SU-DHL-6 (cell line): Measurements from ENCODE around the gene DDX27.

Experiments used
- H2AFZ ChIP-seq: fragments of 200-600 bp; sonication (generic); 2 replicates; pipeline ENCODE4 v1.6.1; 2014; ENCODE audit warnings: low read depth, mild to moderate bottlenecking, moderate library complexity, mixed read lengths, antibody characterized with exemption, low read length; ENCODE audit not compliant: severe bottlenecking
- H3F3A ChIP-seq: fragments of 200-600 bp; shearing (Covaris generic); 2 replicates; pipeline ENCODE4 v1.6.0; 2016; ENCODE audit warnings: antibody characterized with exemption, mild to moderate bottlenecking; ENCODE audit not compliant: insufficient read depth
- H3K27ac ChIP-seq: fragments of 200-600 bp; sonication (generic); 2 replicates; pipeline ENCODE4 v1.5.1; 2016; ENCODE audit warnings: low read depth, mild to moderate bottlenecking, low read length, moderate library complexity, mixed read lengths
- H3K27me3 ChIP-seq: fragments of 200-600 bp; sonication (generic), shearing (Covaris generic); 2 replicates; pipeline ENCODE4 v1.6.0; 2014; ENCODE audit warnings: mild to moderate bottlenecking, low read length
- H3K36me3 ChIP-seq: fragments of 200-600 bp; sonication (generic); 2 replicates; pipeline ENCODE4 v1.6.1; 2014; ENCODE audit warnings: mild to moderate bottlenecking, low read length, mixed read lengths
- H3K4me2 ChIP-seq: fragments of 300-600, 200-600 bp; shearing (Covaris generic), sonication (generic); 2 replicates; pipeline ENCODE4 v1.6.0; 2014; ENCODE audit warnings: low read length, low read depth, mild to moderate bottlenecking; ENCODE audit not compliant: poor library complexity, severe bottlenecking
- H3K4me3 ChIP-seq: fragments of 200-600 bp; sonication (generic); 2 replicates; pipeline ENCODE4 v1.5.1; 2014; ENCODE audit warnings: antibody characterized with exemption, low read length, mild to moderate bottlenecking, mixed read lengths; ENCODE audit not compliant: insufficient read depth, poor library complexity, severe bottlenecking
- H3K79me2 ChIP-seq: fragments of 200-600 bp; sonication (generic); 2 replicates; pipeline ENCODE4 v1.6.1; 2014; ENCODE audit warnings: mild to moderate bottlenecking, low read length, moderate library complexity; ENCODE audit not compliant: insufficient read depth
- H3K9ac ChIP-seq: fragments of 200-600 bp; sonication (generic); 2 replicates; pipeline ENCODE4 v1.7.0; 2014; ENCODE audit warnings: mild to moderate bottlenecking, low read length
- H3K9me2 ChIP-seq: fragments of 200-600 bp; sonication (generic); replicated peaks from 2 replicates; pipeline ENCODE4 v1.6.1; 2014; ENCODE audit warnings: low read length; ENCODE audit not compliant: insufficient read depth
- H3K9me3 ChIP-seq: fragments of 200-600 bp; sonication (generic); 2 replicates; pipeline ENCODE4 v1.6.1; 2014; ENCODE audit warnings: low read length, mixed read lengths; ENCODE audit not compliant: insufficient read depth
- H4K20me1 ChIP-seq: fragments of 200-600 bp; sonication (generic); 2 replicates; pipeline ENCODE4 v1.6.1; 2014; ENCODE audit warnings: low read depth, mild to moderate bottlenecking, antibody characterized with exemption, low read length, moderate library complexity, mixed read lengths
- CTCF ChIP-seq: fragments of 200-600 bp; sonication (generic); IDR thresholded peaks from one replicate; pipeline ENCODE4 v1.5.1; 2017; ENCODE audit warnings: antibody characterized with exemption, mild to moderate bottlenecking, low read length, moderate library complexity; ENCODE audit not compliant: insufficient read depth, poor library complexity, severe bottlenecking
- EZH2phosphoT487 ChIP-seq: fragments of 200-600 bp; sonication (generic), shearing (Covaris generic); conservative IDR thresholded peaks from 2 replicates; pipeline ENCODE4 v1.6.1; 2018; ENCODE audit warnings: mild to moderate bottlenecking, antibody characterized with exemption, low read length, moderate library complexity, mixed read lengths

The DDX27 gene

DNA sequence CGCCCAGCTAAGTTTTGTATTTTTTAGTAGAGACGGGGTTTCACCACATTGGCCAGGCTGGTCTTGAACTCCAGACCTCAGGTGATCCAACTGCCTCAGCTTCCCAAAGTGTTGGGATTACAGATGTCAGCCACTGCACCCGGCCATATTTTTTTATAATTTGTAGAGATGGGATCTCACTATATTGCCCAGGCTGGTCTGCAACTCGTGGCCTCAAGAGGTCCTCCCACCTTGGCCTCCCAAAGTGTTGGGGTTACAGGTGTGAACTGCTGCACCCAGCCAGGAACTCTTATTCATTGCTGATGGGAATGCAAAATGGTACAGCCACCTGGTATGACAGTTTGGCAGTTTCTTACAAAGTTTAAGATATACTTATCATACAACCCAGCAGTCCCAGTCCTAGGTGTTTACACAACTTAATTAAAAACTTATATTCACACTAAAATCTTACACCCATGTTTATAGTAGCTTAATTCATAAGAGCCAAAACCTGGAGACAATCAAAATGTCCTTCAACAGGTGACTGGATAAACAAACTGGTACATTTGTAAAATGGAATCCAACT is 19.4 kb upstream of the DDX27 start:
- Histone ChIP-seq H3K9me2 (no peaks in the 10 kb centered on the region), H3K9me3 (no peaks in the 10 kb centered on the region), H3K27ac (no peak overlapping the region), H3K27me3 (no peaks in the 10 kb centered on the region), H3K79me2 (no peaks in the 10 kb centered on the region), H4K20me1 (no peaks in the 10 kb centered on the region), H3K36me3 (no peaks in the 10 kb centered on the region), H3F3A (no peaks in the 10 kb centered on the region), H3K4me3 (no peak overlapping the region), H3K9ac (no peak overlapping the region), H2AFZ (no peak overlapping the region), H3K4me2 (no peak overlapping the region)
- TF ChIP-seq EZH2phosphoT487, result no peak
- no peak for TF ChIP-seq CTCF

GRCh38 chr20:49203011-49203410 is 16.2 kb upstream of the DDX27 start:
- Histone ChIP-seq H3K4me2 (no peak overlapping the region), H3K9ac (no peak overlapping the region), H3K27ac (no peak overlapping the region), H3K27me3 (no peaks in the 10 kb centered on the region), H3K9me2 (no peaks in the 10 kb centered on the region), H3K4me3 (no peak overlapping the region), H3K9me3 (no peaks in the 10 kb centered on the region), H2AFZ (no peak overlapping the region), H3F3A (no peaks in the 10 kb centered on the region), H3K79me2 (no peaks in the 10 kb centered on the region), H4K20me1 (no peaks in the 10 kb centered on the region), H3K36me3 (no peaks in the 10 kb centered on the region)
- no peak for TF ChIP-seq CTCF
- TF ChIP-seq EZH2phosphoT487, result no peak

GRCh38 chr20:49203746-49204145 is 15.5 kb upstream of the DDX27 start:
- H3K9ac ChIP-seq, result no peak overlapping the region
- H3K79me2 ChIP-seq, result no peaks in the 10 kb centered on the region
- H3K27me3 ChIP-seq, result no peaks in the 10 kb centered on the region
- H3K4me3 ChIP-seq, result no peak overlapping the region
- H3K9me3 ChIP-seq, result no peaks in the 10 kb centered on the region
- no peaks in the 10 kb centered on the region for H3K9me2 ChIP-seq
- no peak overlapping the region for H2AFZ ChIP-seq
- no peaks in the 10 kb centered on the region for H3F3A ChIP-seq
- H3K27ac ChIP-seq, result no peak overlapping the region
- no peaks in the 10 kb centered on the region for H3K36me3 ChIP-seq
- no peak overlapping the region for H3K4me2 ChIP-seq
- no peaks in the 10 kb centered on the region for H4K20me1 ChIP-seq
- TF ChIP-seq CTCF, result no peak
- no peak for TF ChIP-seq EZH2phosphoT487
